ENCODE measurements around the gene DSCAM.

DNA sequence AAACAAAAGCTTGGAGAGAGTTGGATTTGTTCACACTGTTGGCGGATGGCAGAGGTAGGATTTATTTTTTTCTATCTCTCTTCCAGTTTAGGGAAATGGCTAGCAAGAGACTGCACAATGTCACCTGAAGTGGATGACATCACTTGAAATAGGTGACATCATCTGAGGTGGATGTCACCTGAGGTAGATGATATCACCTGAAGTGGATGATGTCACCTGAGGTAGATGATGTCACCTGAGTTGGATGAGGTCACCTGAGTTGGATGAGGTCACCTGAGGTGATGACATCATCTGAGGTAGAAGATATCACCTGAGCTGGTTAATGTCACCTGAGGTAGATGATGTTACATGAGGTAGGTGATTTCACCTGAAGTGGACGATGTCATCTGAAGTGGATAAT is 413.4 kb downstream of the DSCAM start:
- TF ChIP-seq, protein P1, sequence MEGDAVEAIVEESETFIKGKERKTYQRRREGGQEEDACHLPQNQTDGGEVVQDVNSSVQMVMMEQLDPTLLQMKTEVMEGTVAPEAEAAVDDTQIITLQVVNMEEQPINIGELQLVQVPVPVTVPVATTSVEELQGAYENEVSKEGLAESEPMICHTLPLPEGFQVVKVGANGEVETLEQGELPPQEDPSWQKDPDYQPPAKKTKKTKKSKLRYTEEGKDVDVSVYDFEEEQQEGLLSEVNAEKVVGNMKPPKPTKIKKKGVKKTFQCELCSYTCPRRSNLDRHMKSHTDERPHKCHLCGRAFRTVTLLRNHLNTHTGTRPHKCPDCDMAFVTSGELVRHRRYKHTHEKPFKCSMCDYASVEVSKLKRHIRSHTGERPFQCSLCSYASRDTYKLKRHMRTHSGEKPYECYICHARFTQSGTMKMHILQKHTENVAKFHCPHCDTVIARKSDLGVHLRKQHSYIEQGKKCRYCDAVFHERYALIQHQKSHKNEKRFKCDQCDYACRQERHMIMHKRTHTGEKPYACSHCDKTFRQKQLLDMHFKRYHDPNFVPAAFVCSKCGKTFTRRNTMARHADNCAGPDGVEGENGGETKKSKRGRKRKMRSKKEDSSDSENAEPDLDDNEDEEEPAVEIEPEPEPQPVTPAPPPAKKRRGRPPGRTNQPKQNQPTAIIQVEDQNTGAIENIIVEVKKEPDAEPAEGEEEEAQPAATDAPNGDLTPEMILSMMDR (IDR thresholded peaks at IDR 0.05), result no peak
- TF ChIP-seq POLR2AphosphoS5 (IDR thresholded peaks at IDR 0.05), result no peak
- no peak for TF ChIP-seq POLR2A (IDR thresholded peaks at IDR 0.05)
- TF ChIP-seq EP300 (IDR thresholded peaks at IDR 0.05), result no peak

All from gastroesophageal sphincter (tissue), 3 donors.